Measurements from ENCODE around the gene STXBP5.

GRCh38 chr6:147278891-147279290 is 74.7 kb downstream of the STXBP5 start:
- TF ChIP-seq ZNF366 (tag by site-specific recombination; conservative IDR thresholded peaks at IDR 0.05) (no peak), ZNF157 (tag by site-specific recombination; IDR thresholded peaks at IDR 0.05) (no peak), PRDM2 (tag by site-specific recombination; IDR thresholded peaks at IDR 0.05; ENCODE audit: borderline replicate concordance) (no peak), ZNF768 (tag by site-specific recombination; IDR thresholded peaks at IDR 0.05) (no peak), ZXDB (tag by site-specific recombination; IDR thresholded peaks at IDR 0.05) (no peak), ZNF175 (tag by site-specific recombination; IDR thresholded peaks at IDR 0.05) (no peak), KLF1 (tag by site-specific recombination; IDR thresholded peaks at IDR 0.05) (no peak), SP7 (tag by site-specific recombination; IDR thresholded peaks at IDR 0.05) (no peak), ZSCAN18 (tag by site-specific recombination; IDR thresholded peaks at IDR 0.05) (no peak), GLIS2 (tag by site-specific recombination; IDR thresholded peaks at IDR 0.05) (no peak), CTCF (tag by site-specific recombination; IDR thresholded peaks at IDR 0.05) (no peak)

Data from HEK293 (cell line).